ENCODE data around the gene CCDC150. TPM values are rescaled to one million over a fixed set of nuclear protein-coding genes. Genes with fewer than 3 reads are reported as not detected.

Gene CCDC150
- total and polyA plus RNA-seq, 2 of the 8 experiments (the other 6 are each of a cell fraction or from before 2014, with no cell fraction given): 8.3 to 31.9 TPM

- no peak overlapping the region for H3K18ac ChIP-seq (ENCODE audit: extremely low read depth, low read length)
- H4K20me1 ChIP-seq (replicated peaks in 1 of 2; ENCODE audit: control insufficient read depth in 1 of 2, insufficient read depth in 2 of 2, low read length in 2 of 2): no peaks in the 10 kb centered on the region
- H3K79me1 ChIP-seq (ENCODE audit: low read depth, low read length): no peaks in the 10 kb centered on the region
- TF ChIP-seq CTCF (IDR thresholded peaks at IDR 0.05; ENCODE audit: control extremely low read depth in 1 of 3, insufficient read depth in 1 of 3, low read depth in 1 of 3, low read length in 3 of 3): peak; percentile 37 to 95 (median 92)
- peak; percentile 42 to 64; a peak in 3 of 4 replicates for TF ChIP-seq RAD21 (IDR thresholded peaks at IDR 0.05 in 1 of 2, conservative IDR thresholded peaks at IDR 0.05 in 1 of 2; ENCODE audit: low read depth in 2 of 2, low read length in 2 of 2)
- TF ChIP-seq POLR2A (IDR thresholded peaks at IDR 0.05; ENCODE audit: control extremely low read depth in 1 of 2, low read depth in 2 of 2, low read length in 2 of 2): no peak
- H3K14ac ChIP-seq (ENCODE audit: insufficient read length): no peak overlapping the region
- H2BK12ac ChIP-seq (ENCODE audit: low read depth, low read length): no peak overlapping the region
- no peak overlapping the region for H3K9ac ChIP-seq (replicated peaks in 1 of 4; ENCODE audit: extremely low read depth in 1 of 4, low read depth in 3 of 4, low read length in 3 of 4)
- H3K4me2 ChIP-seq (ENCODE audit: insufficient read depth in 1 of 2, low read depth in 2 of 2, low read length in 2 of 2): no peak overlapping the region
- FAIRE-seq (peak; percentile 98), DNase-seq (ENCODE audit: low read depth in 1 of 2, low spot score in 2 of 2) (peak; percentile 33 to 85)
- no peak overlapping the region for H2AFZ ChIP-seq (ENCODE audit: low read length)
- peaks cover 2% of the 10 kb centered on the region; the same call in 1 of the 2 replicates for H3K23me2 ChIP-seq (ENCODE audit: low read depth, low read length)
- no peak overlapping the region for H3K27ac ChIP-seq (ENCODE audit: low read depth, low read length)
- POLR2A ChIA-PET (ENCODE audit: partially characterized antibody): interaction anchor here (0.9 to 1.6 kb wide), 2 partner anchors 8 to 11 kb away, joined by 3 to 5 read pairs; no protein-coding TSS in a partner anchor
- no peak overlapping the region for H3K56ac ChIP-seq (replicated peaks; ENCODE audit: insufficient read length, low read depth, low read length)
- H3K4ac ChIP-seq (replicated peaks; ENCODE audit: insufficient read length, low read depth, low read length): no peak overlapping the region
- H2BK120ac ChIP-seq (replicated peaks; ENCODE audit: low read depth, low read length): no peak overlapping the region
- no peaks in the 10 kb centered on the region for H3K79me2 ChIP-seq (ENCODE audit: control insufficient read depth in 1 of 2, insufficient read depth in 2 of 2, low read length in 2 of 2)
- no peak overlapping the region for H3K23ac ChIP-seq (ENCODE audit: insufficient read length)
- H2AK5ac ChIP-seq (ENCODE audit: low read depth, low read length): no peak overlapping the region
- H4K5ac ChIP-seq (ENCODE audit: insufficient read length, low read depth, low read length): no peak overlapping the region
- no peaks in the 10 kb centered on the region; a peak in 1 of 7 replicates for H3K4me1 ChIP-seq (replicated peaks in 1 of 4; ENCODE audit: control insufficient read depth in 3 of 4, insufficient read depth in 4 of 4, low read length in 3 of 4)
- no peak overlapping the region for H2BK20ac ChIP-seq (ENCODE audit: low read length)
- peaks cover 0 to 2% (median 0%) of the 10 kb centered on the region in 4 experiments; a peak in 2 of 8 replicates for H3K36me3 ChIP-seq (ENCODE audit: control insufficient read depth in 2 of 4, insufficient read depth in 4 of 4, low read length in 3 of 4)
- H4K91ac ChIP-seq (replicated peaks; ENCODE audit: insufficient read length, low read length): no peak overlapping the region
- no peak overlapping the region for H3K4me3 ChIP-seq (ENCODE audit: extremely low read depth in 1 of 4, insufficient read depth in 2 of 4, low read depth in 3 of 4, low read length in 4 of 4)
- no peak overlapping the region for H2BK15ac ChIP-seq (ENCODE audit: low read length)
- H4K8ac ChIP-seq (ENCODE audit: extremely low read depth, insufficient read depth, low read length): no peak overlapping the region
- CTCF ChIA-PET (ENCODE audit: partially characterized antibody): interaction anchor here (0.6 to 1.8 kb wide), 29 partner anchors 9 to 753 kb away, joined by 3 to 23 read pairs (median 4); no protein-coding TSS in a partner anchor
- no peak overlapping the region for H2BK5ac ChIP-seq (ENCODE audit: low read depth, low read length)
- H3K27me3 ChIP-seq (replicated peaks in 1 of 4; ENCODE audit: control insufficient read depth in 3 of 4, extremely low read depth in 1 of 4, insufficient read depth in 3 of 4, low read length in 3 of 4): no peaks in the 10 kb centered on the region
- H3K9me3 ChIP-seq (ENCODE audit: insufficient read depth in 2 of 2, low read depth in 1 of 2, low read length in 1 of 2): no peaks in the 10 kb centered on the region
- WGBS, 2 experiments (ENCODE audit: extremely low coverage in 1 of 2, insufficient coverage in 1 of 2, insufficient read length in 1 of 2, insufficient replicate concordance in 2 of 2, low coverage in 1 of 2, low lambda C conversion rate in 2 of 2, missing lambda C conversion rate in 1 of 2): 61% methylated on average over 8 of the region's 8 CpGs; no CpG with 5 or more reads in 1 of the 2 experiments
Measured at GRCh38 chr2:196750977-196751631, 111.6 kb downstream of the CCDC150 start.
